GM19025 (cell line): ENCODE measurements around the gene CELF1.

ENCODE experiments used
- ATAC-seq: cut with Tn5 transposase; IDR thresholded peaks from one replicate; pipeline ENCODE4 v1.9.1; 2021; ENCODE audit warnings: mild to moderate bottlenecking, low read depth, moderate library complexity; ENCODE audit not compliant: unreplicated experiment

Gene CELF1

GRCh38 chr11:47514825-47515647 lies 37.9 kb downstream of the CELF1 start:
- ATAC-seq, result no peak

- no peak for ATAC-seq
These were observed 40.2 kb downstream of the CELF1 start for GRCh38 chr11:47512701-47513100.

- no peak for ATAC-seq
These were observed 41.0 kb downstream of the CELF1 start for GRCh38 chr11:47511917-47512316.

- no peak for ATAC-seq
These were observed 42.7 kb downstream of the CELF1 start for GRCh38 chr11:47510209-47510608.

GRCh38 chr11:47509077-47509536 lies 43.8 kb downstream of the CELF1 start:
- no peak for ATAC-seq

GRCh38 chr11:47508240-47508957 lies 44.5 kb downstream of the CELF1 start:
- ATAC-seq, result no peak

GRCh38 chr11:47507563-47508239 lies 45.2 kb downstream of the CELF1 start:
- ATAC-seq, result no peak

GRCh38 chr11:47506795-47507562 lies 46.0 kb downstream of the CELF1 start:
- ATAC-seq, result no peak

GRCh38 chr11:47506373-47506772 lies 46.6 kb downstream of the CELF1 start:
- ATAC-seq, result no peak

GRCh38 chr11:47504910-47505309 lies 48.0 kb downstream of the CELF1 start:
- ATAC-seq, result no peak

- no peak for ATAC-seq
These were observed 49.7 kb downstream of the CELF1 start for GRCh38 chr11:47503227-47503626.

- no peak for ATAC-seq
These were observed 50.2 kb downstream of the CELF1 start for GRCh38 chr11:47502767-47503166.

- ATAC-seq, result no peak
These were observed 51.8 kb downstream of the CELF1 start for GRCh38 chr11:47501101-47501500.

- ATAC-seq, result no peak
These were observed 52.8 kb downstream of the CELF1 start for GRCh38 chr11:47500121-47500520.

GRCh38 chr11:47499614-47500013 lies 53.3 kb downstream of the CELF1 start:
- no peak for ATAC-seq

- no peak for ATAC-seq
These were observed 53.8 kb downstream of the CELF1 start for GRCh38 chr11:47499161-47499560.

- ATAC-seq, result no peak
These were observed 54.3 kb downstream of the CELF1 start for GRCh38 chr11:47498584-47499152.

GRCh38 chr11:47498149-47498548 lies 54.8 kb downstream of the CELF1 start:
- no peak for ATAC-seq

GRCh38 chr11:47496808-47497207 lies 56.1 kb downstream of the CELF1 start:
- ATAC-seq, result no peak

GRCh38 chr11:47495856-47496217 lies 57.1 kb downstream of the CELF1 start:
- no peak for ATAC-seq
